Osteocyte (in vitro differentiated cells): ENCODE data around the gene RBM6. TPM values are rescaled to one million over a fixed set of nuclear protein-coding genes. Genes with fewer than 3 reads are reported as not detected.

Experiments
- DNase-seq: peaks from one replicate; pipeline ENCODE4 v3.0.0; 2021; ENCODE audit warnings: mixed read lengths; ENCODE audit not compliant: unreplicated experiment; ENCODE audit errors: extremely low spot score
- H3K27ac Mint-ChIP-seq: one replicate; pipeline ENCODE4 v1.8.0; 2021; ENCODE audit warnings: mild to moderate bottlenecking, mixed read lengths; ENCODE audit not compliant: unreplicated experiment
- H3K27me3 Mint-ChIP-seq: one replicate; pipeline ENCODE4 v1.8.0; 2021; ENCODE audit warnings: mixed read lengths; ENCODE audit not compliant: unreplicated experiment
- H3K36me3 Mint-ChIP-seq: one replicate; pipeline ENCODE4 v1.8.0; 2021; ENCODE audit warnings: mixed read lengths; ENCODE audit not compliant: unreplicated experiment
- H3K4me1 Mint-ChIP-seq: one replicate; pipeline ENCODE4 v1.8.0; 2021; ENCODE audit warnings: mixed read lengths; ENCODE audit not compliant: unreplicated experiment
- H3K4me3 Mint-ChIP-seq: one replicate; pipeline ENCODE4 v1.8.0; 2021; ENCODE audit warnings: mild to moderate bottlenecking, moderate library complexity, mixed read lengths; ENCODE audit not compliant: unreplicated experiment
- H3K9me3 Mint-ChIP-seq: one replicate; pipeline ENCODE4 v1.8.0; 2021; ENCODE audit warnings: mixed read lengths; ENCODE audit not compliant: unreplicated experiment
- CTCF ChIP-seq: fragments of 200-600 bp; sonication (generic); IDR thresholded peaks from 2 replicates; pipeline ENCODE4 v1.5.0; 2021; ENCODE audit warnings: antibody characterized with exemption, mild to moderate bottlenecking, moderate library complexity
- total RNA-seq: library from RNA; stranded (reverse); gene quantifications from 2 replicates; pipeline ENCODE4 v1.2.1, GENCODE V29; 2021

Gene RBM6
- total RNA-seq, 1 donor from 2014 or later: 91.5 TPM

- Mint-ChIP-seq H3K9me3 (no peaks in the 10 kb centered on the region), H3K27ac (no peak overlapping the region), H3K4me3 (no peak overlapping the region), H3K27me3 (no peaks in the 10 kb centered on the region), H3K36me3 (peaks cover 20% of the 10 kb centered on the region), H3K4me1 (peaks cover 11% of the 10 kb centered on the region)
- TF ChIP-seq CTCF: no peak
- DNase-seq: no peak
Measured at GRCh38 chr3:50001511-50001910, 61.6 kb downstream of the RBM6 start.

- TF ChIP-seq CTCF: no peak
- no peak overlapping the region for H3K4me3 Mint-ChIP-seq
- H3K9me3 Mint-ChIP-seq: no peaks in the 10 kb centered on the region
- H3K27ac Mint-ChIP-seq: no peak overlapping the region
- H3K4me1 Mint-ChIP-seq: peaks cover 9% of the 10 kb centered on the region
- no peak for DNase-seq
- H3K36me3 Mint-ChIP-seq: peaks cover 21% of the 10 kb centered on the region
- H3K27me3 Mint-ChIP-seq: no peaks in the 10 kb centered on the region
Measured at GRCh38 chr3:50003216-50003615, 63.3 kb downstream of the RBM6 start.

- TF ChIP-seq CTCF: no peak
- H3K27ac Mint-ChIP-seq: no peak overlapping the region
- no peak overlapping the region for H3K4me3 Mint-ChIP-seq
- no peaks in the 10 kb centered on the region for H3K27me3 Mint-ChIP-seq
- H3K36me3 Mint-ChIP-seq: peaks cover 23% of the 10 kb centered on the region
- no peaks in the 10 kb centered on the region for H3K9me3 Mint-ChIP-seq
- peaks cover 3% of the 10 kb centered on the region for H3K4me1 Mint-ChIP-seq
- no peak for DNase-seq
Measured at GRCh38 chr3:50003824-50004223, 63.9 kb downstream of the RBM6 start.

- DNase-seq: no peak
- Mint-ChIP-seq H3K27me3 (no peaks in the 10 kb centered on the region), H3K4me3 (no peak overlapping the region), H3K27ac (no peak overlapping the region), H3K36me3 (peaks cover 13% of the 10 kb centered on the region), H3K4me1 (no peaks in the 10 kb centered on the region), H3K9me3 (no peaks in the 10 kb centered on the region)
- no peak for TF ChIP-seq CTCF
Measured at GRCh38 chr3:50008931-50009330, 69.0 kb downstream of the RBM6 start.

GRCh38 chr3:50010959-50011358 is 71.0 kb downstream of the RBM6 start:
- H3K4me1 Mint-ChIP-seq: peaks cover 5% of the 10 kb centered on the region
- H3K27ac Mint-ChIP-seq: no peak overlapping the region
- H3K27me3 Mint-ChIP-seq: no peaks in the 10 kb centered on the region
- TF ChIP-seq CTCF: no peak
- H3K9me3 Mint-ChIP-seq: no peaks in the 10 kb centered on the region
- no peak overlapping the region for H3K4me3 Mint-ChIP-seq
- no peak for DNase-seq
- peaks cover 16% of the 10 kb centered on the region for H3K36me3 Mint-ChIP-seq
